ENCODE results near the gene TNFSF9. TPM values are rescaled to one million over a fixed set of nuclear protein-coding genes. Genes with fewer than 3 reads are reported as not detected.
"Not testable (repeated sequence)": the region's sequence is repeated elsewhere in the genome, so short reads cannot be mapped to it uniquely, and the experiment has no call there.

TNFSF9 gene
- total RNA-seq, 1 donor: 10.5 TPM

DNA sequence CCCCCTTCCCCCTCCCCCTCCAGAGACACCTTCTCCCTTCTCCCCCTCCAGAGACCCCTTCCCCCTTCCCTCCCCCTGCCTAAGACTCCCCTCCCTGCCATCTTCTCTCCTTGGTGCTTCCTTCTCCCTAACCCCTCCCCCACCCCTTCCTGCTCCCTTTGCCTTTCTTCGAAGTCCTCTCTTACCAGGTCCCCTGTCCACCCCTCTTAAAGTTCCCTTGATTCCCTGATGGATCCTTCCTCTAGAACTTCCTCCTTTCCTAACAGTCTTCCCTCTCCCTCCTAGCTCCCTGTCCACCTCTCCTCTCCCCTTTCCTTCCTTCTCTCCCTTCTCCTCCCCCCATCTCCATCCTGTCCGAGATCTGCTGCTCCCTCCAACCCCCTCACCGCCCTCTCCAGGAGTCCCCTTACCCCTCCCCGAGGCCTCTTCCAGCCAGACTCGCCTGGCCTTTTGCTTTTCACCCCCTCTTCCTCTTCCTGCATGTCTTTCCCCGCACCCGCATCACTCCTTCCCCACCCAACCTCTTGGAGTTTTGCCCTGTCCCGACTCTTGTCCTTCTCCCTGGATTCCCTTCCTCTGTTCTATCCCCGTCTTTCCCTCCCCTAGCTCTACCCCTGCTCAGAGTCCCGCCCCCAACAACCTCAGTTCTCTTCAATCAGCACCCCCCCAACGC lies 3.1 kb downstream of the TNFSF9 start:
- H3K4me1 ChIP-seq (ENCODE audit: insufficient read depth, low read length): peaks cover 54% of the 10 kb centered on the region

DNA sequence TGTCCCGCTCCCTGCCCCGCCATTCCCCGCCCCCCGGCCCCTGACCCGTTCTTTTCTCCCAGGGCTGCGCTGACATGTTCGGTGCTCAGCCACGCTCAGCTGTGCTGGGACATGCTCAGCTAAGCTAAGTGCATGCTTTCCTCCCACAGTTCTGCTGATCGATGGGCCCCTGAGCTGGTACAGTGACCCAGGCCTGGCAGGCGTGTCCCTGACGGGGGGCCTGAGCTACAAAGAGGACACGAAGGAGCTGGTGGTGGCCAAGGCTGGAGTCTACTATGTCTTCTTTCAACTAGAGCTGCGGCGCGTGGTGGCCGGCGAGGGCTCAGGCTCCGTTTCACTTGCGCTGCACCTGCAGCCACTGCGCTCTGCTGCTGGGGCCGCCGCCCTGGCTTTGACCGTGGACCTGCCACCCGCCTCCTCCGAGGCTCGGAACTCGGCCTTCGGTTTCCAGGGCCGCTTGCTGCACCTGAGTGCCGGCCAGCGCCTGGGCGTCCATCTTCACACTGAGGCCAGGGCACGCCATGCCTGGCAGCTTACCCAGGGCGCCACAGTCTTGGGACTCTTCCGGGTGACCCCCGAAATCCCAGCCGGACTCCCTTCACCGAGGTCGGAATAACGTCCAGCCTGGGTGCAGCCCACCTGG lies 3.7 kb downstream of the TNFSF9 start:
- peaks cover 48% of the 10 kb centered on the region for H3K4me1 ChIP-seq (ENCODE audit: insufficient read depth, low read length)

More for the DNA sequence above, 3.1 kb downstream of the TNFSF9 start:
- Histone ChIP-seq H3K27me3 (ENCODE audit: insufficient read depth, low read length) (peaks cover 22% of the 10 kb centered on the region), H3K9me3 (ENCODE audit: low read depth, low read length) (no peaks in the 10 kb centered on the region), H3K4me3 (ENCODE audit: low read length) (no peak overlapping the region)

DNA sequence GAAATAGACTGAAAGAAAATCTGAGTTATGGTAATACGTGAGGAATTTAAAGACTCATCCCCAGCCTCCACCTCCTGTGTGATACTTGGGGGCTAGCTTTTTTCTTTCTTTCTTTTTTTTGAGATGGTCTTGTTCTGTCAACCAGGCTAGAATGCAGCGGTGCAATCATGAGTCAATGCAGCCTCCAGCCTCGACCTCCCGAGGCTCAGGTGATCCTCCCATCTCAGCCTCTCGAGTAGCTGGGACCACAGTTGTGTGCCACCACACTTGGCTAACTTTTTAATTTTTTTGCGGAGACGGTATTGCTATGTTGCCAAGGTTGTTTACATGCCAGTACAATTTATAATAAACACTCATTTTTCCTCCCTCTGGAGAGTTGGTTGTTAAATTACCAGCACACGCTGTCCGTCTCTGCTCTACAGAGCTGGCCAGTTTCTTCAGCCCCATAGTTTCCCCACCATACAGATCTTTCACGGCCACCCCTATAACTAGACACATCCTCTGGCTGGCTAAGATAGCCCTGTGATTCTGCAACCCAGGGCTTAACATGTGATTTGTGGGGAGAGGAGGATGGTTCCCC lies 4.8 kb downstream of the TNFSF9 start:
- H3K4me1 ChIP-seq (ENCODE audit: insufficient read depth, low read length): peaks cover 37% of the 10 kb centered on the region
- no peak overlapping the region for H3K4me3 ChIP-seq (ENCODE audit: low read length)
- peaks cover 15% of the 10 kb centered on the region for H3K27me3 ChIP-seq (ENCODE audit: insufficient read depth, low read length)
- no peaks in the 10 kb centered on the region for H3K9me3 ChIP-seq (ENCODE audit: low read depth, low read length)

More for the DNA sequence above, 3.7 kb downstream of the TNFSF9 start:
- Histone ChIP-seq H3K27me3 (ENCODE audit: insufficient read depth, low read length) (peaks cover 22% of the 10 kb centered on the region), H3K4me3 (ENCODE audit: low read length) (no peak overlapping the region), H3K9me3 (ENCODE audit: low read depth, low read length) (no peaks in the 10 kb centered on the region)

DNA sequence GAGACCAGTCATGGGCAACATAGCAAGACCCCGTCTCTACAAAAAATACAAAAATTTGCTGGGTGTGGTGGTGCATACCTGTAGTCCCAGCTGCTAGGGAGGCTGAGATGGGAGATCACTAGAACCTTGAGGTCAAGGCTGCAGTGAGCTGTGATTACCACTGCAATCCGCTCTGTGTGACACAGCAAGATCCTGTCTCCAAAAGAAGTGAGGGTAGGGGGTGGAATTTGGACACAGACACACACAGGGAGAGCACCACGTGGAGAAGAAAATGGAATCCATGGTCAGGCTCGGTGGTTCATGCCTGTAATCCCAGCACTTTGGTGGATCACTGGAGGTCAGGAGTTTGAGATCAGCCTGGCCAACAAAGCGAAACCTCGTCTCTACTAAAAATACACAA lies 8.7 kb downstream of the TNFSF9 start:
- H3K4me1 ChIP-seq (ENCODE audit: insufficient read depth, low read length): peaks cover 13% of the 10 kb centered on the region

DNA sequence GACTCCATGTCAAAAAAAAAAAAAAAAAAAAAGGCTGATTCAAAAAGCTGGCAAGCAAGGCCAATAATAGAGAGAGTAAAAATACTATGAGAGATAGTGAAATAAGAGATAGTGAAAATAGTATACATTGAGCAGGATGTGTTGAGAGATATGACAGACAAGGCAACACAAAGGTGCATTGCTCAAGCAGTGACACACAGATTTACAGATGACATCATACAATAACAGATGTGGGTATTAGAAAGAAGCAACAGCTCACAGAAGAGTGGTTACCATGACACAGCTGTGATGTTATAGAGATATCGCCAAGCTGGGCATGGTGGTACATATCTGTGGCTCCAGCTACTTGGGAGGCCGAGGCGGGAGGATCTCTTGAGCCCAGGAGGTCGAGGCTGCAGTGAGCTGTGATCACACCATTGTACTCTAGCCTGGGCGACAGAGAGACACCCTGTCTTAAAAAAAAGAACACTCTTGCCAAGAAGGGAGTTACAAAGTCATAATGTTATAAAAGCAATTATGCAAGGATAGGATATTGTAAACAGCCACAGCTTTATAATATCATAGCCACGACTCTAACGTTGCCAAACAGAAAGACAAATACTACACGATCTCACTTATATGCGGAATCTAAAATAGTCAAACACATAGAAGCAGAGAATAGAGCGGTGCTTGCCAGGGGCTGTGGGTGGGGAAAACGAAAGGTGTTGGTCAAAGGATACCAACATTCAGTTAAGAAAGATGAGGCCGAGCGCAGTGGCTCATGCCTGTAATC lies 10.3 kb downstream of the TNFSF9 start:
- Histone ChIP-seq H3K4me3 (ENCODE audit: low read length) (no peak overlapping the region), H3K9me3 (ENCODE audit: low read depth, low read length) (no peaks in the 10 kb centered on the region), H3K27me3 (ENCODE audit: insufficient read depth, low read length) (no peaks in the 10 kb centered on the region), H3K4me1 (ENCODE audit: insufficient read depth, low read length) (peaks cover 9% of the 10 kb centered on the region)

More for the DNA sequence above, 8.7 kb downstream of the TNFSF9 start:
- H3K9me3 ChIP-seq (ENCODE audit: low read depth, low read length): no peaks in the 10 kb centered on the region
- H3K27me3 ChIP-seq (ENCODE audit: insufficient read depth, low read length): no peaks in the 10 kb centered on the region
- no peak overlapping the region for H3K4me3 ChIP-seq (ENCODE audit: low read length)

DNA sequence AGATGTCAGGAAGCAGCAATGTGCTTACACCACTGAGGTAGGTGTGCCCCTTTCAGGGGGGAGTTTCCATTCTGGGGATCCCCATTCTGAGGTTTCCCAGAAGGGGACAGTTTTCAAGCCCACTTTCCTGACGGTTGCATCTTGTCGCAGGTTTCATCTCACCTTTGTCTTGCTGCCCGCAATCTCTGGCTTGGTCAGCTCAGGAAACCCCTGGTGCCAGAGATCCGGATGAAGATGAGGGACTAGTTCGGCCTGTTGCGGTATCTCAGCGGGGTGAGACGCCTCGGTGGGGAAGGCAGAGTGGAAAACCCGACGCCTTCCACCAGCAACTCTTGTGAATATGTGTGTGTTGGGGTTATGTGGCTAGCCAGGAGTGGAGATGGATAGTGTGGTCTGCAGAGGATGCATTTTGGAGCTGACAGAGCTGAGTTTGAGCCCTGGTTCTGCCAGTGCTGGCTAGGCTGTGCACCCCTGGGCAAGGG lies 13.1 kb downstream of the TNFSF9 start:
- Histone ChIP-seq H3K9me3 (ENCODE audit: low read depth, low read length) (no peaks in the 10 kb centered on the region), H3K4me1 (ENCODE audit: insufficient read depth, low read length) (no peaks in the 10 kb centered on the region), H3K27me3 (ENCODE audit: insufficient read depth, low read length) (no peaks in the 10 kb centered on the region), H3K4me3 (ENCODE audit: low read length) (no peak overlapping the region)

DNA sequence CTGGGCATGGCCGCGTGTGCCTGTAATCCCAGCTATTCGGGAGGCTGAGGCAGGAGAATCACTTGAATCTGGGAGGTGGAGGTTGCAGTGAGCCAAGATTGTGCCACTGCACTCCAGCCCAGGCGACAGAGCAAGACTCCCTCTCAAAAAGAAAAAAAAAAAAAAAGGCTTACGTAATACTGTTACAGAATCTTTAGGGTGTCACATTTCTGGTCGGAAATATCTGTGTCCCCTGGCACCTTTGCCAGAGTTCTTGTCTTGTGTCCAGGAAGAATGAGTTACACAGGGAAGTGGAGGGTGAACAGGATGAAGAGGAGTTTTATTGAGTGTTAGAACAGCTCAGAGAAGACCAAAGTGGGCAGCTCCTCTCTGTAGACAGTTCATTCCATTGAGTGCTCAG lies 19.9 kb downstream of the TNFSF9 start:
- H3K4me1 ChIP-seq (ENCODE audit: insufficient read depth, low read length); H3K9me3 ChIP-seq (ENCODE audit: low read depth, low read length); H3K4me3 ChIP-seq (ENCODE audit: low read length); H3K27me3 ChIP-seq (ENCODE audit: insufficient read depth, low read length): not testable (repeated sequence)

DNA sequence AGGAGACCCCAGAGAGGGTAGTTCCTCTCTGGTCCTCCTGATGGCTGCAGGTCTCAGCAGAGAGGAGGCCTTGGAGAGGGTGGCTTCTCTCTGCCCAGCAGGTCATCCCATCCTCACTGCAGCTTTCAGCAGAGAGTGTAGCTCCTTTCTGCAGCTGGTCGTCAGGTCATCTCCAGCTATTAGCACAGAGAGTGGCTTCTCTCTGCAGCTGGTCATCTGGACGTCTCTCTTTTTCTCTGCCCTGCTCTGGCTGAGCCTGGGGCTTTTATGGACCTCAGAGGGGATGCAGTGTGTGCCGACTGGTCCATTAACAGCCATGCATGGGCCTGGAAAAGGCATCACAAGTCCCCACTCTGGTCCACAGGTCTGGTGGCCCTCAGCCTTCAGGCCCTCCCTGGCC lies 20.3 kb downstream of the TNFSF9 start:
- no peaks in the 10 kb centered on the region for H3K27me3 ChIP-seq (ENCODE audit: insufficient read depth, low read length)
- no peak overlapping the region for H3K4me3 ChIP-seq (ENCODE audit: low read length)
- H3K4me1 ChIP-seq (ENCODE audit: insufficient read depth, low read length): peaks cover 8% of the 10 kb centered on the region

DNA sequence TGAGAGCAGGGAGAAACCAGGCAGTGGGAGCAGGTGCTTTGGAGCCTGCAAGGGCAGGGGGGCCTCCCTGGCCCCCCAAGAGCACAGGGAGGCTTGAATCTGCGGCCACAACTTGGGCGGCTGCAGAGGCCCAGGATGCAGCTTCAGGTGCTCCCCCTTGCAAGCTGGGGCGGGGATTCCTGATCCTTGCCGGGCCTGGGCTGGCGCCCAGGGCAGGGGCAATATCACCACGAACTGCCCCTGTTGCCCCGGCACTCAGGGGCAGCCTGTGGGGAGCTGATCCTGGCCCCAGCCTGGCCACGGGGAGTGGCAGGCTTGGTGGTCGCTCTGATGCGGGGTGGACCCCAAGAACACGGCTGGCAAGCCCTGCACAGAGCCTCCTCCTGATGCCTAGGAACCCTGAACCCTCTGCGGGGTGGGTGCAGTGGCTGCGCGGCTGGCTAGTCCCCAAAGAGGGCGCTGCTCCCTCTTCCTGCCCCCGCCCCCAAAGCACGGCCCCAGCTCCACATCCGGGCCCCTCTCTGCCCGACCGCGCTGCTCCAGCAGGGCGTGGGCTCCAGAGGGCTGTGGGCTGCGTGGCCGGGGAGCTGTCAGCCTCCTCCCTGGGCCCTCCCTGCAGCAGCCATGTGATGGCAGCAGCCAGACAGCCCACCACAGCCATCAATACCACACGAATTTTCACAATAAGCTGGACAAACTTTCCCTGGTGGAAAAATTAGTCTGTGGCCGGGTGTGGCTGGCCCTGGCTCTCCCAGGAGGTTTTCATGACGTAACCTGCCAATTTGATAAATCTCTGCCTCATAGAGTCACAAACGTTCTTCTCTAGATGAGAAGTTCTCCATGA lies 21.0 kb downstream of the TNFSF9 start:
- Histone ChIP-seq H3K4me1 (ENCODE audit: insufficient read depth, low read length) (peaks cover 8% of the 10 kb centered on the region), H3K9me3 (ENCODE audit: low read depth, low read length) (no peaks in the 10 kb centered on the region), H3K27me3 (ENCODE audit: insufficient read depth, low read length) (peaks cover 3% of the 10 kb centered on the region), H3K4me3 (ENCODE audit: low read length) (no peak overlapping the region)

More for the DNA sequence above, 20.3 kb downstream of the TNFSF9 start:
- H3K9me3 ChIP-seq (ENCODE audit: low read depth, low read length): no peaks in the 10 kb centered on the region

DNA sequence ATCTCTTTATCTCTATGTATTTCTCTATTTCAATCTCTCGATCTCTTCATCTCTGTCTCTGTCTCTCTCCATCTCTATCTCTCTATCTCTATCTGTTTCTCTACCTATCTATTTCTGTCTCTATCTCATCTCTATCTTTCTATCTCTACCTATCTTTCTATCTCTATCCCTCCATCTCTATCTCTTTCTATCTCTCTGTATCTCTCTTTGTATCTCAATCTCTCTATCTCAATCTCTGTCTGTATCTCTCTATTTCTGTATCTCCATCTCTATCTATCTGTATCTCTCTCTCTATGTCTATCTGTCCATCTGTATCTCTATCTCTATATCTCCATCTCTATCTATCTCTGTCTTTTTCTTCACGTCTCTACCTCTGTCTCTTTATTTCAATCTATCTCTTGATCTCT lies 25.2 kb downstream of the TNFSF9 start:
- H3K27me3 ChIP-seq (ENCODE audit: insufficient read depth, low read length): peaks cover 3% of the 10 kb centered on the region
- H3K9me3 ChIP-seq (ENCODE audit: low read depth, low read length): no peaks in the 10 kb centered on the region
- H3K4me1 ChIP-seq (ENCODE audit: insufficient read depth, low read length): peaks cover 8% of the 10 kb centered on the region
- H3K4me3 ChIP-seq (ENCODE audit: low read length): no peak overlapping the region

DNA sequence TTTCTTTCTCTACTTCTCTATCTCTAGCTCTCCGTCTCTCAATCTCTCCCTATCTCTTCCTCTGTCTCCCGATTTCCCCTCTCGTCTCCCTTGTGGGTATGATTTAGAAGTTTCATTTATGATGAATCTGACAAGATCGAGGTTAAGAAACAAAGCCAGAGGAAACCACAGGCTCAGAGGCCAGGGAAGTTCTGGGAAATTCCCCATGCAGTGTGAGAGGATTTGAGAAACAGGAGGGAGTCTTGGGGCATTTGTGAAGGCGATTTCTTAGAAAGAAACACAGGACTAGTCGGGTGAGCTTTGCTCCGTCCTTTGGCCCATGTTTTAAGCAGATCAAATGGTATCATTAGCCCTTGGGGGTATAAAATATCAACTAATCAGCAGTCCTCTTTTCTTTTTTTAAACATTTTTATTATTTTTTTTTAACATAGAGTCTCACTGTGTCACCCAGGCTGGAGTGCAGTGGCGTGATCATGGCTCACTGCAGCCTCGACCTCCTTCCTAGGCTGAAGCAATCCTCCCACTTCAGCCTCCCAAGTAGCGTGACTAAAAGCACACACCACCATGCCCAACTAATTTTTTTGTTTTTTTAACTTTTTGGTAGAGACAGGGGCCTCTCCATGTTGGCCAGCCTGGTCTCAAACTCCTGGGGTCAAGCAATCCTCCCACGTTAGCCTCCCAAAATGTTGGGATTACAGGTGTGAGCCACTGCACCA lies 25.8 kb downstream of the TNFSF9 start:
- H3K9me3 ChIP-seq (ENCODE audit: low read depth, low read length): no peaks in the 10 kb centered on the region
- no peak overlapping the region for H3K4me3 ChIP-seq (ENCODE audit: low read length)
- H3K27me3 ChIP-seq (ENCODE audit: insufficient read depth, low read length): peaks cover 3% of the 10 kb centered on the region
- H3K4me1 ChIP-seq (ENCODE audit: insufficient read depth, low read length): peaks cover 5% of the 10 kb centered on the region

DNA sequence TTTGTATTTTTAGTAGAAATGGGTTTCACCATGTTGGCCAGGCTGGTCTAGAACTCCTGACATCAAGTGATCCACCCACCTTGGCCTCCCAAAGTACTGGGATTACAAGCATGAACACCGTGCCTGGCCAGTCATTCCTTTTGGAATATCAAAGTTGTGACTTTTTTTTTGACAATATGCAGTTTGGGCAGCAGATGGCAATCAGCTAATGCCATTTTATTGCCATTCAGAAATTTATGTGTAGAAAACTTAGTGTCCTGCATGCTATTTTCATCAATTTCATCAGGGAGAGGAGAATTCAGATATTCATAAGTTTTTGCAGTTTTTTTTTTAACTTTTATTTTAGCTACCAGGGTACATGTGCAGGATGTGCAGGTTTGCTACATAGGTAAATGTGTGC lies 31.6 kb downstream of the TNFSF9 start:
- H3K9me3 ChIP-seq (ENCODE audit: low read depth, low read length); H3K27me3 ChIP-seq (ENCODE audit: insufficient read depth, low read length); H3K4me3 ChIP-seq (ENCODE audit: low read length); H3K4me1 ChIP-seq (ENCODE audit: insufficient read depth, low read length): not testable (repeated sequence)

DNA sequence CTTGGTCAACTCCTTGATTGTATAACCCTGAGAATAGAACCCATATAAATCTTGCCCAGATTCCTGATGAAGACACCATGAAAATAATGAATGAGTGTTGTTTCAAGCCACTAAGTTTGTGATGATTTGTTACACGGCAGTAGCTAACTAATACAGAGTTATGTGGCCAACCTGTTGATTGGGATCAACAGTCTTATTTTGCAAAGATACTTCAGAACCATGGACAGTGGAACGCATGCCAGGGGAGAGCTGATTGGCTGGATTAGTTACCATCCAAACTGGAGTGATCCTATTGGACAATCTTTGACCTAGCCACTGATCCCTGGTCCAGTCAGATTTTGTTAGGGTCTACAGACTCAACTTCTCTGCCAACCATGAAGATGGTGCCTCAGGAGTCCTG lies 33.6 kb downstream of the TNFSF9 start:
- H3K4me1 ChIP-seq (ENCODE audit: insufficient read depth, low read length): no peaks in the 10 kb centered on the region

DNA sequence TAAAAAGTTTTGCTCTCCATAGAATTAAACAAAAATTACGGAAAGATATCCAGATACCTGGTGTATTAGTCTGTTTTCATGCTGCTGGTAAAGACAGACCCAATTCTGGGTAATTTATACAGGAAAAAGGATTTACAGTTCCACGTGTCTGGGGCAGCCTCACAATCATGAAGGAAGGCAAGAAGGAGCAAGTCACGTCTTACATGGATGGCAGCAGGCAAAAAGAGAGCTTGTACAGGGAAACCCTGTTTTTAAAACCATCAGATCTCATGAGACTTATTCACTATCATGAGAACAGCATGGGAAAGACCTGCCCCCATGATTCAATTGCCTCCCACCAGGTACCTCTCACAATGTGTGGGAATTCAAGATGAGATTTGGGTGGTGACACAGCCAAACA lies 35.9 kb downstream of the TNFSF9 start:
- not testable (repeated sequence) for H3K4me3 ChIP-seq (ENCODE audit: low read length); H3K9me3 ChIP-seq (ENCODE audit: low read depth, low read length); H3K27me3 ChIP-seq (ENCODE audit: insufficient read depth, low read length); H3K4me1 ChIP-seq (ENCODE audit: insufficient read depth, low read length)

More for the DNA sequence above, 33.6 kb downstream of the TNFSF9 start:
- Histone ChIP-seq H3K4me3 (ENCODE audit: low read length) (no peak overlapping the region), H3K27me3 (ENCODE audit: insufficient read depth, low read length) (no peaks in the 10 kb centered on the region), H3K9me3 (ENCODE audit: low read depth, low read length) (no peaks in the 10 kb centered on the region)

Measured in mononuclear cell (primary cell).